ENCODE results near the gene LRP6.
"Not testable (repeated sequence)": the region's sequence is repeated elsewhere in the genome, so short reads cannot be mapped to it uniquely, and the experiment has no call there.

The LRP6 gene

GRCh38 chr12:12110923-12111555, 155.8 kb downstream of the LRP6 start:
- DNase-seq, result not testable (repeated sequence)

- DNase-seq, result no peak
Observed at GRCh38 chr12:12108441-12109058, 158.3 kb downstream of the LRP6 start.

- no peak for DNase-seq
Observed at GRCh38 chr12:12107678-12108077, 159.2 kb downstream of the LRP6 start.

GRCh38 chr12:12099102-12099501, 167.7 kb downstream of the LRP6 start:
- no peak for DNase-seq

GRCh38 chr12:12098691-12099015, 168.2 kb downstream of the LRP6 start:
- no peak for DNase-seq

- no peak for DNase-seq
Observed at GRCh38 chr12:12097891-12098690, 168.8 kb downstream of the LRP6 start.

- DNase-seq, result no peak
Observed at GRCh38 chr12:12095021-12095420, 171.8 kb downstream of the LRP6 start.

- no peak for DNase-seq
Observed at GRCh38 chr12:12094481-12094880, 172.4 kb downstream of the LRP6 start.

- no peak for DNase-seq
Observed at GRCh38 chr12:12091977-12092663, 174.7 kb downstream of the LRP6 start.

GRCh38 chr12:12091071-12091470, 175.8 kb downstream of the LRP6 start:
- DNase-seq, result no peak

- no peak for DNase-seq
Observed at GRCh38 chr12:12088761-12089160, 178.1 kb downstream of the LRP6 start.

GRCh38 chr12:12088147-12088546, 178.7 kb downstream of the LRP6 start:
- DNase-seq, result no peak

GRCh38 chr12:12087693-12088034, 179.2 kb downstream of the LRP6 start:
- no peak for DNase-seq

- DNase-seq, result no peak
Observed at GRCh38 chr12:12086973-12087692, 179.7 kb downstream of the LRP6 start.

- DNase-seq, result no peak
Observed at GRCh38 chr12:12086362-12086761, 180.5 kb downstream of the LRP6 start.

GRCh38 chr12:12083688-12084087, 183.2 kb downstream of the LRP6 start:
- no peak for DNase-seq

- no peak for DNase-seq
Observed at GRCh38 chr12:12081836-12082497, 184.9 kb downstream of the LRP6 start.

GRCh38 chr12:12079291-12079690, 187.6 kb downstream of the LRP6 start:
- DNase-seq, result no peak

- no peak for DNase-seq
Observed at GRCh38 chr12:12072064-12072760, 194.6 kb downstream of the LRP6 start.

GRCh38 chr12:12070674-12071656, 195.9 kb downstream of the LRP6 start, which contains the start of gene BCL2L14:
Gene BCL2L14, plus strand, starts transcription at chr12:12070939. Its CDS starts 8,367 bp downstream, at chr12:12079306.
- no peak for DNase-seq
